SHP77 treated with DMSO at 0.1 percent for 48 hours (cell line): ENCODE data around the gene MAGEC2.

Experiments
- DNase-seq: peaks from one replicate; lab custom pipeline; 2025; lab: John Stamatoyannopoulos, UW

Gene MAGEC2

DNA sequence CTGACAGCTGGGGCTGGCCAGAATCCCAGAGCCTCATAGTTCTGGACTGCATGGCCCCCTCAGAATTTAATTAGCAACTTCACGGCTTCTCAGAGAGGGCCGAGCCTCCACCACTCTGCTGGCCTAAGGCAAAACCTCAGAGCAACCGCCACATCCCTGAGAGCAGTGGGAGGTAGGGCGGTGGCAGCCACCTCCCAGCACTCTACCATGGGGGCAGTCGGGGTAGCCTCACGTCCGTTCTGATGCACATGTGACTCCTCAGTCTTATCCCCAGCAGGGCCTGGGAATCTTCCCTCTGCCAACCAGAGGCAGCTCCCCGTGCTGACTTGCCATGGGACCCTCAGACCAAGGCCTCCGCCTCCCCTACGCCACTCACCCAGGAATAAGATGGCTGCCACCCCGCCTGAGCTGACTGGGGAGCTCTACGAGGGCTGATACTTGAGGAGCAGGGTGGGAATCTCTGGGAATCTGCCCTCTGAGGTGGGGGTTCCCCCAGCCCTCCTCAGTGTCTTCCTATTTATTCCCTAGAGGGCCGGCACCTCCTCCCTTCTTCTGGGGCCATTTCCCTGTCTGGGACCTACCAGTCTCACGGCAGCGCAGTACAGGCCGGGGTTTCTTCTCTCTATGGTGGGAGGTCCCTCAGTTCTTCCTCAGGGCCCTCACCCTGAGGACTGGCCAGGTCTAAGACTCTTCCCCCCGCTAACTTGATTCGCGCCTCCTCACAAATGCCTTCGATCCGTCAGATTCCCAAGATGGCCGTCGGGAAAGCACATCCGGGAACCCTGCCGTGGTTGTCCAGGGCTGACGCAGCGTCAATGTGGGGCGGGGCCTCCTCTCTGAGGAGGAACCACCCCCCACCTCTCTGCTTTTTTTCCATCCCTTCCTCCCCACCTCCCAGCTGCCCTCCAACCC is at the start of gene MAGEC2:
TSS of gene MAGEC2 (minus strand) at position 769 of the 912 bp plus-strand sequence. CDS start 1,303 bp downstream, outside the sequence.
- no peak for DNase-seq

- no peak for DNase-seq
These were observed 46.6 kb upstream of the MAGEC2 start for GRCh38 chrX:142251680-142252079.

DNA sequence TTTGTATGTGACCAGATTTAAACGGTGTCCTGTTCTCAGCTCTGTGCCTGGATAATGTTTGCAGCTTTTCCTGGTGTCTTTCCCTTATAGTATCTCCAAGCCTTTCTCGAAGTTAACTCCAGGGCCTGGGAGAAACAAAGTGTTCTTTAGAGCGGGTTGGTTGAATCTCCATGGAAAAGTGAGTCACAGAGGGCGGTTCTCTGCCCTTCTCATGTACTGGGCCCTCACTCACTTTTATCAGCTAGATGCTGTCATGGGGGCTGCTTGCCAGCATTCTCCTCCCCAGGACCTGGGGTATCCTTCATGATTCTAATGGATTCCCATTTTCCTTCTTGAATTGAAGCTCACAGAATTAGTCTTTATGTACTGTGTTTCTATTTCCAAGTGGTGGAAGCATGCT is 46.1 kb upstream of the MAGEC2 start:
- no peak for DNase-seq

- DNase-seq = no peak
These were observed 45.4 kb upstream of the MAGEC2 start for GRCh38 chrX:142250502-142250901.

- no peak for DNase-seq
These were observed 44.6 kb upstream of the MAGEC2 start for GRCh38 chrX:142249721-142250120.

- no peak for DNase-seq
These were observed 39.5 kb upstream of the MAGEC2 start for GRCh38 chrX:142244568-142244967.

- no peak for DNase-seq
These were observed 33.4 kb upstream of the MAGEC2 start for GRCh38 chrX:142238536-142238935.

GRCh38 chrX:142233400-142233799 is 28.3 kb upstream of the MAGEC2 start:
- no peak for DNase-seq

DNA sequence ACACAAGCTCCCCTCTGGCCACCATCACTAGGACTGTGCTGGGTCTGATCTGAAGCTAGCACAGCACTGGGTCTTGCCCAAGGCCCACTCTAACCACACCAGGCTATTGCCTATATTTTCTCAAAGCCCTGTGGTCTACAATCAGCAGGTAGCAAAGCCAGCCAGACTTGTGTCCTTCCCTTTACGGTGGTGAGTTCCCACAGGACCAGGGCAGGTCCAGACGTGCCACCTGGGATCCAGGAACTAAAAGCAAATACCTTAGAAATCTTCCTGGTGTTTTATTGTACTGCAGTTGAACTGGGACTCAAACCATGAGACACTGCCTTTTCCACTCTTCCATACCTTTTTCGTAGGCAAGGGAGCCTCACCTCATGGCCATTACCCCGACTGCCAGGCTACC is 9.0 kb upstream of the MAGEC2 start:
- DNase-seq = no peak

GRCh38 chrX:142201113-142201512 is 4.0 kb downstream of the MAGEC2 start:
- DNase-seq = no peak

DNA sequence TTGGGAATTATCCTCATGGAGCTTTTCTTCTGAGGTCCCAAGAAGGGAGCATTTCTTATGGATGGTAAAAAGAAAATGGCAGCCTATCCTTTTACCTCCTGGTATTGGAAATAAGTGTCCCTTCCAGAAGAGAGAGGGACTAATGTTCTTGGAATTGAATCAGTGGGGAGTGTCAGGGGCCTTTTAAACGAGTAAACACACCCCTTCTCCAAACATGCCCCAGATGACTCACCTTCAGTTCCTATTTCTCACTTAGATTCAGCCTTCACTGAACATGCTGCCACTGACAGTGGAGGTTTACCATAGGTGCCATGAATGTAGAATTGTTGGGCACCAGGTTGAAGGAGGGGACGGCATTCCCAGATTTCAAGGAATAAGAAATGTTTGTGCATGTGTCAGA is 19.0 kb downstream of the MAGEC2 start:
- DNase-seq = no peak

- DNase-seq = no peak
These were observed 20.1 kb downstream of the MAGEC2 start for GRCh38 chrX:142184756-142185602.

DNA sequence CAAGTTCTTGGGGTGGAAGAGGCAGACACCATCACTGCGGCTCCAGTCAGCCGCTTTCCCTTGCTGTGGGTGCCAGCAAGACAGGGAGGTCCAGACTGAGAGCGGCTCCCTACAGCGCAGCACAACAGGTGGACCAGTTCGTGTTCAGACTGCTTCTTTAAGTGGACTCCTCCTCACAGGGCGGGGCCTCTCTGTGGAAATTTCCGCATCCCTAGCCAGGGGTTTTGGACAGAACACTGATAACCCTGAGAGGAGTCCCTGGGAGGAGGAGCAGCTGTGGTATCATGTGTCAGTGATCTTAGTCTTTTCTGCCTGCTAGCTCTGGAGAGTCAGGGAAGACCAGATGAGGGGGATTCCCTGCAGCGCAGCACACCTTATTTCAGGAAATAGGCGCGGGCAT is 48.5 kb downstream of the MAGEC2 start:
- DNase-seq = no peak
